ENCODE results near the gene ITGB3BP. TPM values are rescaled to one million over a fixed set of nuclear protein-coding genes. Genes with fewer than 3 reads are reported as not detected.

ITGB3BP gene
- total and polyA plus RNA-seq, 4 donors: 5.7 to 15.2 (median 7.5) TPM

GRCh38 chr1:63537940-63538339 lies 14.9 kb upstream of the ITGB3BP start:
- no peaks in the 10 kb centered on the region for H3K27me3 ChIP-seq (ENCODE audit: control insufficient read depth in 4 of 4, insufficient read depth in 4 of 4, low read length in 3 of 4)
- H3K4me1 ChIP-seq (ENCODE audit: control insufficient read depth in 4 of 4, insufficient read depth in 4 of 4, low read length in 3 of 4): peaks cover 0 to 3% (median 0%) of the 10 kb centered on the region in 4 donors
- TF ChIP-seq RXRA (IDR thresholded peaks at IDR 0.05) (no peak), CTCF (IDR thresholded peaks at IDR 0.05; ENCODE audit: low read depth, low read length, missing input control) (peak; percentile 35), RAD21 (IDR thresholded peaks at IDR 0.05) (peak; percentile 70 to 74)
- TF ChIP-seq, protein P1, sequence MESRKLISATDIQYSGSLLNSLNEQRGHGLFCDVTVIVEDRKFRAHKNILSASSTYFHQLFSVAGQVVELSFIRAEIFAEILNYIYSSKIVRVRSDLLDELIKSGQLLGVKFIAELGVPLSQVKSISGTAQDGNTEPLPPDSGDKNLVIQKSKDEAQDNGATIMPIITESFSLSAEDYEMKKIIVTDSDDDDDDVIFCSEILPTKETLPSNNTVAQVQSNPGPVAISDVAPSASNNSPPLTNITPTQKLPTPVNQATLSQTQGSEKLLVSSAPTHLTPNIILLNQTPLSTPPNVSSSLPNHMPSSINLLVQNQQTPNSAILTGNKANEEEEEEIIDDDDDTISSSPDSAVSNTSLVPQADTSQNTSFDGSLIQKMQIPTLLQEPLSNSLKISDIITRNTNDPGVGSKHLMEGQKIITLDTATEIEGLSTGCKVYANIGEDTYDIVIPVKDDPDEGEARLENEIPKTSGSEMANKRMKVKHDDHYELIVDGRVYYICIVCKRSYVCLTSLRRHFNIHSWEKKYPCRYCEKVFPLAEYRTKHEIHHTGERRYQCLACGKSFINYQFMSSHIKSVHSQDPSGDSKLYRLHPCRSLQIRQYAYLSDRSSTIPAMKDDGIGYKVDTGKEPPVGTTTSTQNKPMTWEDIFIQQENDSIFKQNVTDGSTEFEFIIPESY (IDR thresholded peaks at IDR 0.05): no peak
- H3K36me3 ChIP-seq (ENCODE audit: control insufficient read depth in 4 of 4, insufficient read depth in 3 of 4, low read depth in 1 of 4, low read length in 3 of 4): no peaks in the 10 kb centered on the region
- 61% methylated on average over 1 of the region's 1 CpG for WGBS
- H3K9ac ChIP-seq (ENCODE audit: low read depth in 1 of 2, low read length in 2 of 2): no peak overlapping the region
- H3K4me3 ChIP-seq (ENCODE audit: low read depth in 1 of 3, low read length in 3 of 3): no peak overlapping the region
- H3K9me3 ChIP-seq (ENCODE audit: control insufficient read depth in 4 of 4, low read length in 3 of 4): no peaks in the 10 kb centered on the region
- DNase-seq (ENCODE audit: low spot score): no peak
- no peak overlapping the region for H3K27ac ChIP-seq (ENCODE audit: low read depth in 1 of 2, low read length in 2 of 2)

DNA sequence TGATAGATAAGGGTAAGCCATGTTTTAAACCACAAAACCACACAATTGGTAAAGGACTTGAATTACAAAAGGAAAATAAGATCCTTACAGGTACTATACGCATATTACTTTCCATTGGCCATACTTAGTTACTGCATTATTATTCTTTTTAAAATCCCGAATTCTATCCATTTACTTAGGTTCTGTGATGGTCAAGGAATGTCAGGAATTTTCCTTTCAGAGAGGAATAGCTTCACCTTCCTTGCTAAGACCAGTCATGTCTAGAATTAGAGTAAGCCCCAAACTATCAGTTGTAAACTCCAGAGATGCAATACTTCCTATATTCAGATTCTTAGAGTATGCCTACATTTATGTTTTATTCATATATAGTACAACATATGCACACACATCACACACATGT lies 14.0 kb upstream of the ITGB3BP start:
- WGBS: 95% methylated on average over 2 of the region's 2 CpGs
- Histone ChIP-seq H3K4me3 (ENCODE audit: low read depth in 1 of 3, low read length in 3 of 3) (no peak overlapping the region), H3K27me3 (ENCODE audit: control insufficient read depth in 4 of 4, insufficient read depth in 4 of 4, low read length in 3 of 4) (no peaks in the 10 kb centered on the region), H3K9ac (ENCODE audit: low read depth in 1 of 2, low read length in 2 of 2) (no peak overlapping the region), H3K36me3 (ENCODE audit: control insufficient read depth in 4 of 4, insufficient read depth in 3 of 4, low read depth in 1 of 4, low read length in 3 of 4) (peaks cover 0 to 2% (median 0%) of the 10 kb centered on the region in 4 donors), H3K4me1 (ENCODE audit: control insufficient read depth in 4 of 4, insufficient read depth in 4 of 4, low read length in 3 of 4) (peaks cover 0 to 3% (median 0%) of the 10 kb centered on the region in 4 donors), H3K27ac (ENCODE audit: low read depth in 1 of 2, low read length in 2 of 2) (no peak overlapping the region), H3K9me3 (ENCODE audit: control insufficient read depth in 4 of 4, low read length in 3 of 4) (no peaks in the 10 kb centered on the region)
- TF ChIP-seq, protein P2, sequence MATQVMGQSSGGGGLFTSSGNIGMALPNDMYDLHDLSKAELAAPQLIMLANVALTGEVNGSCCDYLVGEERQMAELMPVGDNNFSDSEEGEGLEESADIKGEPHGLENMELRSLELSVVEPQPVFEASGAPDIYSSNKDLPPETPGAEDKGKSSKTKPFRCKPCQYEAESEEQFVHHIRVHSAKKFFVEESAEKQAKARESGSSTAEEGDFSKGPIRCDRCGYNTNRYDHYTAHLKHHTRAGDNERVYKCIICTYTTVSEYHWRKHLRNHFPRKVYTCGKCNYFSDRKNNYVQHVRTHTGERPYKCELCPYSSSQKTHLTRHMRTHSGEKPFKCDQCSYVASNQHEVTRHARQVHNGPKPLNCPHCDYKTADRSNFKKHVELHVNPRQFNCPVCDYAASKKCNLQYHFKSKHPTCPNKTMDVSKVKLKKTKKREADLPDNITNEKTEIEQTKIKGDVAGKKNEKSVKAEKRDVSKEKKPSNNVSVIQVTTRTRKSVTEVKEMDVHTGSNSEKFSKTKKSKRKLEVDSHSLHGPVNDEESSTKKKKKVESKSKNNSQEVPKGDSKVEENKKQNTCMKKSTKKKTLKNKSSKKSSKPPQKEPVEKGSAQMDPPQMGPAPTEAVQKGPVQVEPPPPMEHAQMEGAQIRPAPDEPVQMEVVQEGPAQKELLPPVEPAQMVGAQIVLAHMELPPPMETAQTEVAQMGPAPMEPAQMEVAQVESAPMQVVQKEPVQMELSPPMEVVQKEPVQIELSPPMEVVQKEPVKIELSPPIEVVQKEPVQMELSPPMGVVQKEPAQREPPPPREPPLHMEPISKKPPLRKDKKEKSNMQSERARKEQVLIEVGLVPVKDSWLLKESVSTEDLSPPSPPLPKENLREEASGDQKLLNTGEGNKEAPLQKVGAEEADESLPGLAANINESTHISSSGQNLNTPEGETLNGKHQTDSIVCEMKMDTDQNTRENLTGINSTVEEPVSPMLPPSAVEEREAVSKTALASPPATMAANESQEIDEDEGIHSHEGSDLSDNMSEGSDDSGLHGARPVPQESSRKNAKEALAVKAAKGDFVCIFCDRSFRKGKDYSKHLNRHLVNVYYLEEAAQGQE (IDR thresholded peaks at IDR 0.05): no peak
- no peak for TF ChIP-seq HNF4A (conservative IDR thresholded peaks at IDR 0.05)
- TF ChIP-seq EGR1 (IDR thresholded peaks at IDR 0.05; ENCODE audit: low read depth in 2 of 2): no peak
- TF ChIP-seq TAF1 (conservative IDR thresholded peaks at IDR 0.05): no peak
- TF ChIP-seq CTCF (IDR thresholded peaks at IDR 0.05; ENCODE audit: low read depth, low read length, missing input control): no peak
- no peak for TF ChIP-seq HNF4G (IDR thresholded peaks at IDR 0.05)
- TF ChIP-seq ATF3 (IDR thresholded peaks at IDR 0.05): no peak
- TF ChIP-seq FOXA2 (IDR thresholded peaks at IDR 0.05): no peak
- no peak for TF ChIP-seq NR2F2 (IDR thresholded peaks at IDR 0.05)
- TF ChIP-seq RAD21 (IDR thresholded peaks at IDR 0.05): no peak
- no peak for TF ChIP-seq FOXA1 (IDR thresholded peaks at IDR 0.05)
- TF ChIP-seq, protein P1 (IDR thresholded peaks at IDR 0.05): no peak
- no peak for TF ChIP-seq SP1 (IDR thresholded peaks at IDR 0.05)
- no peak for TF ChIP-seq RXRA (IDR thresholded peaks at IDR 0.05)
- TF ChIP-seq JUND (IDR thresholded peaks at IDR 0.05): no peak
- no peak for TF ChIP-seq YY1 (IDR thresholded peaks at IDR 0.05)
- no peak for TF ChIP-seq GABPA (IDR thresholded peaks at IDR 0.05 in 1 of 2, conservative IDR thresholded peaks at IDR 0.05 in 1 of 2)
- TF ChIP-seq, protein P3, sequence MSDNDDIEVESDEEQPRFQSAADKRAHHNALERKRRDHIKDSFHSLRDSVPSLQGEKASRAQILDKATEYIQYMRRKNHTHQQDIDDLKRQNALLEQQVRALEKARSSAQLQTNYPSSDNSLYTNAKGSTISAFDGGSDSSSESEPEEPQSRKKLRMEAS (IDR thresholded peaks at IDR 0.05): no peak
- no peak for DNase-seq (ENCODE audit: low spot score)

All from liver (tissue), 9 donors.